ENCODE results near the gene PRKCG.
"Not testable (repeated sequence)": the region's sequence is repeated elsewhere in the genome, so short reads cannot be mapped to it uniquely, and the experiment has no call there.

PRKCG gene

DNA sequence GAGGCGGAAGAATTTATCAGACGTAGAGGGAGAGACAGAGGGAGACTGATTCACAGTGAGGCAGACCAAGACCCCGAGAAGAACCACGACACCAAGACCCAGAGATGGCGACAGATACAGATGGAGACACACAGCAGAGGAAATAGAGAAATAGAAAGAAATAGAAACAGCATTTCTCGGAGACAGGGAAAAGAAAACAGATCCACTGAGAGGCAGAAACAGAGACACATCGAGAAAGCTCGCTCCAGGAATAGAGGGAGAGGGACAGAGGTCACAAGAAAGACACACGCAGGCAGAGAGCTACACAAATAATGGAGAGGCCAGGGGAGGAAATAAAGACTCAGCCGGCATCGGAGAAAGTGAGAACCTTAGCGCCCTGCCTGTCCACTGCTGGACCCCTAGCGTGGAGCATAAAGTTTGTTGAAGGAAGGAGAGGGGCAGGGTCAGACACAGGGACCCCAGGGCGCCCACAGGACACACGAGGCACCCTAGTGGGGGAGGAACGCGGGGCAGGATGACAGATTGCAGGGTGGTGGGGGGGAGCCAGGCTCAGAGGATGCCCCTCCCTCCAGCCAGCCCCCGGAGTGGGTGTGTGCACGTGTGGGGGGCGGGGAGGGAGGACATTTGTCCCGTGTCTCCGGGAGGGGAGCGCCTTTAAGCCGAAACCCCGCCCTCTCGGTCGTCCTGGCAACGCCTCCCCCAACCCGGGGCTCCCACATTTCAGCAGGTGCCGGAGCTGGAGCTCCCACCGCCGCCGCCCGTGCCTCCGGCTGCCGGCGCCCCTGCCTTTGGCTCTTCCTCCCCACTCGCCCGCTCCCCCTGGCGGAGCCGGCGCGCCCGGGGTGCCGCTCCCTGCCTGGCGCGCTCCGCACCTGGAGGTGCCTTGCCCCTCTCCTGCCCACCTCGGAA is at the start of gene PRKCG:
PRKCG (plus strand) TSS at position 716 of the 909 bp plus-strand sequence. CDS start 298 bp downstream, outside the sequence.
- DNase-seq = peak; percentile 50 to 57

DNA sequence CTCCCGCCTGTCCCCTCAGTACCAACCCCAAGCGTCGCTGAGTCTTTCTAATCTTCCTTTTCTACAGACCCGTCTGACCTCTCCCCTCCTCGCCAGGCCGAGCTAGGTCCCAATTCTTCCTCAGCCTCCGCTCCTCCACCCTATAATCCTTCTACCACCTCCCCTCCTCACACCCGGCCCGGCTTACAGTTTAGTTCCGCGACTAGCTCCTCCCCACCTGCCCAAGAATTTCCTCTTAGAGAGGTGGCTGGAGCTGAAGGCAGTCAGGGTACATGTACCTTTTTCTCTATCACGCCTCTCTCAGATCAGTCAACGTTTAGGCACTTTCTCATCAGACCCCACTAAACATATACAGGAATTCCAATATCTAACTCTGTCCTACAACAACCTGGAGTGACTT is 49.1 kb upstream of the PRKCG start:
- DNase-seq = not testable (repeated sequence)

DNA sequence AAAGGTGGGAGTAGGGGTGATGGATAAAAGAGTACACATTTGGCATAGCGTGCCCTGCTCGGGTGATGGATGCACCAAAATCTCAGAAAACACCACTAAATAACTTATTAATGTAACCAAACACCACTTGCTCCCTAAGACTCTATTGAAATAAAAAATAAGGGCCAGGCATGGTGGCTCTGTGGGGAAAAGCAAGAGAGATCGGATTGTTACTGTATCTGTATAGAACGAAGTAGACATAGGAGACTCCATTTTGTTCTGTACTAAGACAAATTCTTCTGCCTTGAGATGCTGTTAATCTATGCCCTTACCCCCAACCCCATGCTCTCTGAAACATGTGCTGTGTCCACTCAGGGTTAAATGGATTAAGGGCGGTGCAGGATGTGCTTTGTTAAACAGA is 43.6 kb upstream of the PRKCG start:
- not testable (repeated sequence) for DNase-seq

DNA sequence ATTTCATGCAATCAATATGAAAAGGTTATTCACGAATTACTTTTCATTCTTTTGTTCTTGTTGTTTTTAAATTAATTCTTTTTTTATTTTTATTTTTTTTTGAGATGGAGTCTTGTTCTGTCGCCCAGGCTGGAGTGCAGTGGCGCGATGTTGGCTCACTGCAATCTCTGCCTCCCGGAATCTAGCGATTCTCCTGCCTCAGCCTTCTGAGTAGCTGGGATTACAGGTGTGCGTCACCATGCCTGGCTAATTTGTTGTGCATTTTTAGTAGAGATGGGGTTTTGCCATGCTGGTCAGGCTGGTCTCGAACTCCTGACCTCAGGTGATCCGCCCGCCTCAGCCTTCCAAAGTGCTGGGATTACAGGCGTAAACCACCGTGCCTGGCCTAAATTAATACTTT is 41.8 kb upstream of the PRKCG start:
- not testable (repeated sequence) for DNase-seq

DNA sequence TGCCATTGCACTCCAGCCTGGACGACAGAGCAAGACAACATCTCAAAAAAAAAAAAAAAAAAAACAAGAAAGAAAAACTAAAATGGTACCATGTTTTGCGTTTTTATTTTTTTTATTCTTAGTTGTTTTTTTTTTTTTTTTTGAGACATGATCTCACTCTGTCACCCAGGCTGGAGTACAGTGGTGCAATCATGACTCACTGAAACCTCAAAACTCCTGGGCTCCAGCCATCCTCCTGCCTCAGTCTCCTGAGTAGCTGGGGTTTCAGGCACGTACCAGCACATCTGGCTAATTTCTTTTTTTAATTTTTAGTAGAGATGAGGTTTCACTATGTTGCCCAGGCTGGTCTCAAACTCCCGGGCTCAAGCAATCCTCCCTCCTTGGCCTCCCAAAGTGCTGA is 41.1 kb upstream of the PRKCG start:
- not testable (repeated sequence) for DNase-seq

DNA sequence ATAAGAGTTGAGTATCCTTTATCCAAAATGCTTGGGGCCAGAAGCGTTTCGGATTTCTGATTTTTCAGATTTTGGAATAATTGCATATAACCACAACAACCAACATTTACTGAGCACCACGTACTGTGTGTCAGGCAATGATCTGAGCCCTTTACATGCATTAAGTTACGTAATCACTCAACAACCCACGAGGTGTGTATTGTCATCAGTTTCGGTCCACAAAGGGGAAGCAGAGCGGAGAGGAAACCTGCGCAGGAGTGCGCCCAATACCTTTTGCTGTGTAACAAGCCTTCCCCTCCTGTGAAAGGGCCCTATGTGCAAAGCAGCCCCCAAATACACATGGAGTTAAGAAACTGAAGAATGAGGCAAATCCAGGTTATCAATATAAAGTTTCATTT is 37.1 kb upstream of the PRKCG start:
- DNase-seq = no peak

DNA sequence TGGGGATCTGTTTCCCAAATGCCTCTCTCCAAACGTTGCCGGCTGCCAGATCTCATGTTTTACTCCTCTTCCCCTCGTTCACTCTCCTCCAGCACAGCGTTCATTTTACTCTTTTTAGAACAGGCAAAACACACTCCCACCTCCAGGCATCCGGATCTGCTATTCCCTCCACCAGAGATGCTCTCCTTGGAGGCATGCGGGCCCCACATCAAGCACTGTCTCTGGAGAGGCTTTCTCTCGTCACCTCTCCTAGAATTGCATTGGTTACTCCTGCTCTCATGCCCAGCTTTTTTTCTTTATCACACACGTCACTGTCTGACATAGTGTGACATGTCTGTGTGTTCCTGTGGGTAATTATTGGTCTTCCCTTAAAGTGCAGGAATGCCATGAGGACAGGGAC is 34.4 kb upstream of the PRKCG start:
- DNase-seq = no peak

DNA sequence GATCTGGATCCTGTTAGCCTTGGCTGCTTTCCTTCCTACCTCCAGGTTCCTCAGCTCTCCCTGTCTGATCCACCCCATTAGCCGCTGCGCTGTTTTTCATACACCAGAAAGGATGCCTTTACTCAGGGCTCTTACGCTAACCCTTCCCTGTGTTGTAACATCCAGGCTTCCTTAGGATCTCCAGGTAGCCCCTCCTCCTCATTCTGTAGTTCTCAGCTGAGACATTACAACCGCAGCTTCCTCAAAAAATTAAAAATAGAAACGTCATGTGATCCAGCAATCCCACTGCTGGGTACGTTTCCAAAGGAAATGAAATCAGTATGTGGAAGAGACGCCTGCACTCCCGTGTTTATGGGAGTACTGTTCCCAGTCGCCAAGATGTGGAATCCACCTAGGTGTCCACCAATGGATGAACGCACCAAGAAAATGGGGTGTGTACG is 32.7 kb upstream of the PRKCG start:
- DNase-seq = no peak

DNA sequence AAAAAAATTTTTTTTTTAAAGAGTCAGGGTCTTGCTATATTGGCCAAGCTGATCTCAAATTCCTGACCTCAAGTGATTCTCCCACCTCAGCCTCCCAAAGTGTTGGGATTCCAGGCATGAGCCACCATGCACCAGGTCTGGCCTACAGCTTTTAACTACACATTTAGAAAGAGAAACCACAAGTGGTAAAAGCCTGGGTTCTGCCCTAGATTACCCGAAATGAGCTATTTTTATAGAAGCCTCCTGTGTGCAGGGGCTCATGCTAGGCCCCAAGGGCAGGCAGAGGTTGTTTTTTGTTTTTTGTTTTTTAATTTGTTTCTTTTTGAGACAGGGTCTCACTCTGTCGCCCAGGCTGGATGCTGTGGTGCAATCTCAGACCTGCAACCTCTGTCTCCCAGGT is 28.3 kb upstream of the PRKCG start:
- no peak for DNase-seq

DNA sequence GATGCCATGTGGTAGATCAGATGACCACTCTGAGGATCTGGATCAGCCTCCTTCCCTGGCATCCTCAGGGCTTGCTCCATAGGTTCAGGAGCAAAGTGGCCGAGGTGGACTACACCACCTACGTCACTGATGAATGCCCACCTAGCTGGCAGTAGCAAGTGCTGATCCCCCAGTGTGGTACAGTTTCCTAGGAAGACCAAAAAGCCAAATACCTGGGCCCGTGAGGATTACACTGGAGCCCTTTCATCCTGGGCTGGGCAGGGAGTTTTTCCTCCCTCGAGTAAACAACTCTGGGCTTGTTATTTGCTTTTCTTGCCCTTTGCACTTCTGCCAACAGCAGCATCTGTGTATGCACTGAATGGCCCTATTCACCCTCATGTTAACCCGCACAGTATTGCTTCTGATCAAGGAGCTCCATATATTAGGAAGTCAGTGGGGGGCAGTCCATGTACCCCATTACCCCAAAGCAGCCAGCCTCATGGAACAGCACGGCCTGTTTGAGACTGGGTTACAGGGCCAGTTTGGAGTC is 17.6 kb upstream of the PRKCG start:
- DNase-seq = no peak

DNA sequence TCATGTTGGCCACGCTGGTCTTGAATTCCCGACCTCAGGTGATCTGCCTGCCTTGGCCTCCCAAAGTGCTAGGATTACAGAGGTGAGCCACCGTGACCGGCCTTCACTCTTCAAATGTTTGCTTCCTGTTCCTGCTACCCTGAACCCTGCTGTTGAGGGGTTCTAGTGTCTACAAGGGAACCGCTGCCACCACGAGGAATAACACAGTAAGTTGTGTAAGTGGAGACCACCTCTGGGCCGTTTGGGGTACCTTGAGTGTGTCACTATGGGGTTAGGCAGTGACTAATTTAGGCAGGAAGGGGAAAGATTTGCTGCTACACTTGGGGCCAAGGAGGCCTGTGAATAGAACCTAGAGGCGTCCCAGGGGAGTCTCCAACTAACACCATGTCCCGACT is 16.5 kb upstream of the PRKCG start:
- DNase-seq = no peak

DNA sequence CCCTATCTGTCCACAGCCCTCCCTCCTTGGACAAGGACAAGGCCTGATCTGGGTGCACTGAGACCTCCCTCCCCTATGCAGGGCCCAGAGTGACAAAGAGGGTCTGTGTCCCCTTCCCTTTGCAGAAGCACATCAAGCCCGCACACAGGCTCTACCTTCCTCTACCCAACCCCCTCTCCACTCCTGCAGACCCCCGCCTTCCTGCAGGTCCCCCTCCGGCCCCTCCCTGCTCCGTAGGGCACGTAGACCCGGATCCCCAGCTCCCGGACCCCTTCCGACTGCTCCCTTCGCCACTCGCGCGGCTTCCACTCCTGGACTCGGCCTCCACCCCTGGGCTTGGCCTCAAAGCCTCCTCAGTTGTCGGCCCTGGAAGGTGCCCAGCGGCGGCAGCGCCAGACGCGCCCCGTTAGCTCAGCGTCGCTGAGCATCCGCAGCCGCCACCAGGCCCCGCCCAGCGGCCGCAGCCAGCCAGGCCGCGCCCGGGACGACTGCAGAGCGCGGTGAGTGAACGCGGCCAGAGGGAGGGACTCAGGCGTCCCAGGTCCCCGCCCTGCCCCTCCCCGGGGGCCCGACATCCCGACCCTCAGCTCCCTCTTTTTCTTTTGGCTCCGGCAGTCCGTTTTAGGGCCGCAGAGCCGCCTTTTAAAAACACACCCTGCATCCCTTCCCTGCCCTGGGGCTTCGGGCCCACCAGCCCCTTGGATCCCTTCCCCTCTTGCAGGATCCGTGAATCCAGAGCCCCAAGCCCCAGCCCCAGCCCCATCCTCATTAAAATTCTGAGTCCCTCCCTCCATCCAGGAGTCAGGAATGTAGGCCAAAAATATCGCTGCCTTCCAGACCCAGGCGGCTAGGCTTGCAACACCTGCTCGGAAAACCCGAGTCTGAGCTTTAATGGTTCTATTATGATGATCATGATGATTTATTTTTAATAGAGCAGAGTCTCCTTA is 15.8 kb upstream of the PRKCG start:
- DNase-seq = peak; percentile 65 to 68

DNA sequence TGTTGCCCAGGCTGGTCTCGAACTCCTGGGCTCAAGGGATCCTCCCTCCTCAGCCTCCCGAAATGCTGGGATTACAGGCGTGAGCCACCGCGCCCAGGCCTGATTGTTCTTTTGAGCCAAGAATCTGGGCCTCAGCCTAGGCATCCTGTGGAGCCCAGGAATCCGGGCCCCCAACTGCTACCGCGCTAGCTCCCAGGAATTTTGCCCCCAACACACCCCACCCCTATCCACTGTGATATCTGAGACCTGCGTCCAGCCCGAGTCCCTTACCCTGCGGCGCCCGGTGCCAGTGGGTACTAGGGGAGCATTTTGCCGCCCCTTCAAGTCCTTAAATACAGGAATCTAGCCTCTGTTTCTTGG is 15.2 kb upstream of the PRKCG start:
- no peak for DNase-seq

DNA sequence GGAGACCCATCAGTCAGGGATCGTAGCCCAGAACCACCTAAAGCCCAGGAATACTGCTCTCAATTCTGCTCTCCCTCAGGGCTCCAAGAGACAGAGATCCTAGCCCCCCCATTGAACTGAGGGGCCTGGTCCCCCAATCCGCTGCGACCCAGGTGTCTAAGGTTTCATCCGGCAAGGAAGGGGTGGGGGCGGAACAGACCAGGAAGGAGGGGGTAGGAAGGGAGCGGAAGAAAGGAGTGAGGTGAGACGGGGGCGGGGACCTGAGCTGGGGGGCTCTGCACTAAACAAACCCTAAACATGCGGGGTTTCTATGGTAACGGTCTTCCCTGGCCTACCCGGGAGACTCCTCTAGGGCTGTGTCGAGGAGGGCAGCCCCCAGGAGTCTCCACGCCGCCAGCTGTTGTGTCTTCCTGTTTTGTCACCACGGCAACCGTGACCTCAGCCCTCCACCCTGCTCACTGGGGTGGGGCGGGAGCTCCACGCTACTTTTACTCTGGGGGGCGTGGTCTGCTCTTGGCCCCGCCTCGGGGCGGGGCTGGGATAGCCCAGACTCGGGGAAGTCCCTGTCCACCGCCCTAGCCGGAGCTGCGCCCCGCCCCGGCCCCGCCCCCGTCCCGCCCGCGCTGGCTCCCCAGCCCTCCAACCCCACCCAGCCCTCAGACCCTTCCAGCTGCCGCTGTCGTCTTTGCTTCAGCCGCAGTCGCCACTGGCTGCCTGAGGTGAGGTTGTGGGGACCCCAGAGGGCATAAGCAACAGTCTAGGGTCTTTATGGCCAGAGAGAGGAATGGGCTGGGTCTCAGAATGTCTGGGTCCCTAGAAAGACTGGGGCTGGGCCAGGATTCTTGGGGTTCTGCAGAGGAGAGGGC is 14.5 kb upstream of the PRKCG start, which contains the start of gene MYADM:
MYADM (plus strand) TSS at position 659 of the 866 bp plus-strand sequence. CDS start 5,647 bp downstream, outside the sequence.
- peak; percentile 98 to 99 for DNase-seq

DNA sequence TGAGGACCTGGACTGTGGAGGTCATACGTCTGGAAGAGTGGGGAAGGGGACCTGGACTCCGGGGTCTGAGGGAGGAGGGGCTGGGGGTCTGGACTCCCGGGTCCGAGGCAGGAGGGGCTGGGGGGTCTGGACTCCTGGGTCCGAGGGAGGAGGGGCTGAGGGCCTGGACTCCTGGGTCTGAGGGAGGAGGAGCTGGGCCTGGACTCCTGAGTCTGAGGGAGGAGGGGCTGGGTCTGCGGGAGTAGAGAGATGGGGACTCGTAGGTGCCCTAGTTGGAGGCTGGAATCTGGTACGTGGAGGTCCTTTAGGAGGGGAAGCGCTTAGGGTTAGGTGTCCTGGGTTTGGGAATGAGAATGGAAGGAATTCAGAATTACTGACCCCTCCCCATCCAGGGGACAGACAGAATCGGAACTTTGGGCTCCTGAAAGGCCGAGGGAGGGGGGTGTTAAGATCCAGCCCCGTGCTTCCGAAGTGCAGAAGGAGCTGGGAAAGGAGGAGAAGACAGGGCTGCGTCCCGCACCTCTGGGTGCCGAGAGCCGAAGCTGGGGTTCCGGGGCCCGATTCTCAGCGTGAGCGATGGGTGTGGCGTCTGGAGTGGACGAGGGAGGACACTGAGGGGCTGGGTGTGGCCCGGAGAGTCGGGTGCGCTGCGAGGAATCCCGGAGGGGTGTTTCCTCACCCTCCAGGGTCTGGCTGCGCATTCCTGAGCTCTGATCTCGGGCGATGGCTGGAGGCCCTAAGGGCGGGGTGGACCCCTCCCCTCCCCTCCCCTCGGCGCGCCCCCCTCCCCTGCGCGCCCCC is 13.7 kb upstream of the PRKCG start:
- peak; percentile 44 to 51 for DNase-seq

DNA sequence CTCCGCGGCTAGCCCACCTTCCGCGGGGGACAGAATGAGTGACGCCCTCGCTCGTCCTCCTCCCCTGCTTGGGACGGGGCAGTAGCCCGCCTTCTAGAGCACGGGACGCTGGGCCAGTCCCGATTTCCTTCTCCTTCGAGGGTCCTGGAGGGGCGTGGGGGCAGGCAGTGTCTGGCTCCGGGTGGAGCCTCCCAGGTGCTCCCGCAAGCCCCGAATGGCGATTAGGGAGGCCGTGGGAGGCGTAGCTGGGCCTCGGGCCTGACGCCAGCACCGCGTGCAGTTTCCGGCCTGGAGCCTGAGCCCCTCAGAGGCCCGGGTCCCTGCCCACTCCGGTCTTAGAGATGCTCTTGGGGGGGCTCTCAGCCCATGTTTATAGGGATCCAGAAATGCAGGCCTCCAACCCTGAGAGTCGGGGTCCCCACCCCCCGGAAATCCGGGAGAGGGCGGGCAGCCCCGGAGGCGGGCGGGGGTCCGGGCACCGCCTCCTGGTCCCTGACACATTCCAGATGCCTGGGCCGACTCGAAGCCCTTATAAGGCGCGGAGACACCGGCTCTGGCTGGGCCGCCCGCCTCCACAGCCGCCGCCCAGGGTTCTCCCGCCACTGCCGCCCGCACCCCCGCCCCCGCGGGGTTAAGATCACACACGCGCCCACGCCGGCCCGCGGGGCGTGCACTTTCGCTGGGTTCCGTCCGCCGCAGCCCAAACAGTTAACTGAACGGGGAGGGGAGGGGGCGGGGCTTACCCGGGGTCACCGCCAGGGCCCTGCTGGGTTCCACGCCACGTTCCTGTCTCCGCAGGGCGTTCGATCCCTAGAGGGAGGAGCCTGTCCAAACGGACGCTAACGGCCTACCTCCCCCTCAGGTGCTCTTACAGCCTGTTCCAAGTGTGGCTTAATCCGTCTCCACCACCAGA is 12.8 kb upstream of the PRKCG start:
- peak; percentile 79 to 86 for DNase-seq

DNA sequence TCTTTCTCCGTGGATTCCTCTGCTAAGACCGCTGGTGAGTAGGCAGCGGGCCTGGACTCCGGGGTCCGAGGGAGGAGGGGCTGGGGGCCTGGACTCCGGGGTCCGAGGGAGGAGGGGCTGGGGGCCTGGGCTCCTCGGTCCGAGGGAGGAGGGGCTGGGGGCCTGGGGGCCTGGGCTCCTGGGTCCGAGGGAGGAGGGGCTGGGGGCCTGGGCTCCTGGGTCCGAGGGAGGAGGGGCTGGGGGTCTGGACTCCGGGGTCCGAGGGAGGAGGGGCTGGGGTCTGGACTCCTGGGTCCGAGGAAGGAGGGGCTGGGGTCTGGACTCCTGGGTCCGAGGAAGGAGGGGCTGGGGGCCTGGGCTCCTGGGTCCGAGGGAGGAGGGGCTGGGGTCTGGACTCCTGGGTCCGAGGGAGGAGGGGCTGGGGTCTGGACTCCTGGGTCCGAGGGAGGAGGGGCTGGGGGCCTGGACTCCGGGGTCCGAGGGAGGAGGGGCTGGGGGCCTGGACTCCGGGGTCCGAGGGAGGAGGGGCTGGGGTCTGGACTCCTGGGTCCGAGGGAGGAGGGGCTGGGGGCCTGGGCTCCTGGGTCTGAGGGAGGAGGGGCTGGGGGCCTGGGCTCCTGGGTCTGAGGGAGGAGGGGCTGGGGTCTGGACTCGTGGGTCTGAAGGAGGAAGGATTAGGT is 12.1 kb upstream of the PRKCG start:
- DNase-seq = not testable (repeated sequence)

DNA sequence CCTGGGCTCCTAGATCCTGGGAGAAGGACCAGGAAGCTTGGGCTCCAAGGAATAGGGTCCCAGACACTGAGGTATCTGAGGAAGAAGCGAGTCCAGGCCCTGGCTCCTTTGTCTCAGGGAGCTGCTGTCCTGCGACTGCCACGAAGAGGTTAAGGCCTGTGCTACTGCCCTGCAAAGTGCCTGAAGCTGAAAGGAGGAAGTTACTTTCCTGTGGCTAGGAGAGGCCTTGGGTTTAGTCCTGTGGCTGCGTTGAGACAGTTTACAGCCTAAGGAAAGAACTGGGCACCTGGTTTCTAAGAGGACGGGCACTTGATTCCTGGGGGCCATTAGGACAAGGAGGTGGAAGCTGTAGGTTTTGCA is 11.5 kb upstream of the PRKCG start:
- DNase-seq = no peak

DNA sequence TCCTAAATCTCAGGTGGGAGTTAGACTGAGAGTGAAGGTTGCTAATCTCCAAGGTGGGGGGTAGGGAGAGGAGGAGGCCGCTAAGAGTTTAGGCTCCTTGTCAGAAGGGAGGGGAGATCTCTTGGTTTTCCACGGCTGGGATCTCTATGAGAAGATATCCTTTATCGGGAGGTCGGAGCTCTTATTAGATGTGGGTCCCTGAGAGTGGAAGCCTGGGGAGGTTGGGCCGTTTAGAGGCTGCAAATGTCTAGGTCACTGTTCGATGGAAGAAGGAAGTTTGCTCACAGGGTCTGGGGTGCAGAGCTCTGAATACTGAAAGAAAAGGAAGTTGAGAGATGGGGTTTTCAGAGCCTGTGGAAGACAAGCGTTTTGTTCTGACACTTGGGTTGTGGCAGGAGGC is 10.5 kb upstream of the PRKCG start:
- DNase-seq = no peak

DNA sequence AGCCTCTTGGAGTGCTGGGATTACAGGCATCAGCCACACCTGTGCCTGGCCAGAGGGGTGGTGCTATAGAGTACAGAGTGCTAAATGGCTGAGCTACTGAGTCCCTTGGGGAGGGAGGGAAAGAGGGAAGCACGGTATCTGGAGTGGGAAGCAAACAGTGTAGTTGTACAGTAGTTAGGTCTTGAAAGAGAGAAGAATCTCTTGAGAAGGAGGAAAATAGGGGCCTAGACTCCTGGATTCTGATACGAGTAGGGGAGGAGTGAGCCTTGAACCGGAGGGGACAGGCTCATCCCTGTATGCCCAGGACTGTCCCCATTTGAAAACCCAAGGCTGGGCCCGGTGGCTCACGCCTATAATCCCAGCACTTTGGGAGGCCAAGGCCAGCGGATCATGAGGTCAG is 9.2 kb upstream of the PRKCG start:
- no peak for DNase-seq

Data from stimulated activated CD4-positive, alpha-beta T cell treated with anti-CD3 and anti-CD28 coated beads, Interleukin-2, amount 100 ng/mL, for 24 hours (primary cell).